Brain pericyte (primary cell): ENCODE measurements around the gene COL12A1.

Experiments
- DNase-seq: peaks from one replicate; pipeline ENCODE4 v3.0.0-alpha.2; 2012; ENCODE audit warnings: low read depth, low spot score

The COL12A1 gene

DNA sequence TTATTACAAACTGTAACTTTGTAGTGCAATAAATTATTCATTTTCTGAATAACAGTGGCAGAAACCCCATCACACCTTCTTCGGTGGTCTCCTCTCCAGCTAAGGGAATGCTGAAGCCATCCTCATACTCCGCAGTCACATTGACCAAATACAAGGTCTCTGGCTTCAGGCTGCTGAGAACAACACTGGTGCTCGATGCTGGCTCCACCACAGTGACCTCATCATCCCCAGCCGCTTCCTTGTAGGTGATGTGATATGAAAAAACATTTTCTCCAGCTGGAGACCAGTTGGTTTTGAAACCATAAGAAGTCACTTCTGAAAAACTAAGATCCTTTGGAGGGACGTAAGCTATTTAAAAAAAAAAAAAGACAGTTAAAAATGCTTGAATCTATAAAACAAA, 25.0 kb downstream of the COL12A1 start:
- DNase-seq: no peak

DNA sequence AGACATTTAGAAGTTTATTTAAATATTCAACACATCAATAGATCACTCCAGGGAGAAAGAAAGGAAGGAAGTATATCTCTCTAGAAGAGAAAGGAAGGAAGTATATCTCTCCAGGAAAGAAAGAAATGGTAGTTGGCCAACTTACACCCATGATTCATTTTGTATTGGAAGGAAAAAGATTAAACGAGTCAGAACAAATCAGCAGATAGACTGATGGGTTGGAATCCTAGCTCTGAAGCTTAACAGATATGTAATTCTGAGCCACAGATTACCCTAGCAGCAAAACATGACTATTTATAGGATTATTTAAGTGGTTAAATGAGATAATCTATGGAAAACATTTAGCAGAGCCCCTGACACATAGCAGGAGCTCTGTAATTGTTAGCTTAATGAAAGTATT, 27.1 kb downstream of the COL12A1 start:
- no peak for DNase-seq

DNA sequence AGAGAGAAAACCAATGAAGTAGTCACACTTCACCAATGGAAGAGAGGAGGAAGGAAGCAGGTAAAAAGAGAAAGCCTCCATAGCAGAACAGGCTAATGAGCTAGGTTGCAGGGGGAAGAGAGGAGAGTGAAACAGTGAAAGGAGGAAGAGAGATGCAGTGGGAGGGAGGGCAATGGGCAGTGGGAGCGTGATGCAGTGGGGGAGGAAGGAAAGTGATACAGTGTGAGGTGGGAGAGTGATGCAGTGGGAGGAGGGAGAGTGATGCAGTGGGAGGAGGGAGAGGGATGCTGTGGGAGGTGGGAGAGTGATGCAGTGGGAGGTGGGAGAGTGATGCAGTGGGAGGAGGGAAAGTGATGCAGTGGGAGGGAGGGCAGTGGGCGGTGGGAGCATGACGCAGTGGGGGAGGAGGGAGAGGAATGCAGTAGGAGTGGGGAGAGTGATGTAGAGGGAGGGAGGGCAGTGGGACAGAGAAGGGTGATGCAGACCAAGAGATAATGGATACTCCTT, 29.7 kb downstream of the COL12A1 start:
- no peak for DNase-seq

- no peak for DNase-seq
Observed at GRCh38 chr6:75171986-75172385, 33.9 kb downstream of the COL12A1 start.

GRCh38 chr6:75171567-75171966, 34.3 kb downstream of the COL12A1 start:
- no peak for DNase-seq

DNA sequence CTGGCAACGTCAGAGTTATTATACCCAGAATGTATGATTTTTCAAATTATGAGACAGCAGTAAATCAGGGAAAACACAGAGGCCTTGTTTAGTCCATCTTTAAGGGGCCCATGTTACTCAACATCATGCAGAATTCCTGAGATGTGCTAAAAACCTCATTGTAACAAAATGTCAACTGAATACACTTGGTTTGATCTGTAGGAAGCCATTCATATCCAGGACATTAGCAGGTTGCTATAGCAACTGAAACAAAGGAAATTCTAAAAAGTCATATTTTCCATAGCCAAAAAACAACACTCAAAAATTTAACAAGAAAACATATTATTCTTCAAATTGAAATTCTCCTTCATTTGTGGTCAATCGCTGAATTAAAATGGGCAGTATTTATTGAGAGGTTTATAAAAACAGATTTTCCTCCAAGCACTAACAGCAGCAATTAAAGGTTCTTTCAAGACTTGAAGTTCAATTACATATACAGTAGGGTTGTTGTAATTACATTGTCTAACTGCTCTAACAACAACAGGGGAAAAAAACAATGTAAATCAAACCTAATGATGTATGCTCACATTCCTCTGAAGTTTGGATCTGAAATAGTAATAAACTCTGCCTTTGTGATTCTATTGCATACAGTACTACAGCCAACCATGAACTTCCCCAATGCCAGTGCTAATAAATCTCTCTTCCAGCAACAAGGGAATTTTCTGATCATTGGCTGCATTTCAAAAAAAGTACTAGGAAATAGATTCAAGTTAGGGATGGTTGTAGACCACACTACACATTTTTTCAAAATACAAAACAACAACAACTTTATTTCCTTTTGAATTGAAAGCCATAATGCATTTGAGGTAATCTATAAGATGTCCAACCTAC, 34.9 kb downstream of the COL12A1 start:
- DNase-seq: no peak

GRCh38 chr6:75169689-75170586, 35.9 kb downstream of the COL12A1 start:
- no peak for DNase-seq

DNA sequence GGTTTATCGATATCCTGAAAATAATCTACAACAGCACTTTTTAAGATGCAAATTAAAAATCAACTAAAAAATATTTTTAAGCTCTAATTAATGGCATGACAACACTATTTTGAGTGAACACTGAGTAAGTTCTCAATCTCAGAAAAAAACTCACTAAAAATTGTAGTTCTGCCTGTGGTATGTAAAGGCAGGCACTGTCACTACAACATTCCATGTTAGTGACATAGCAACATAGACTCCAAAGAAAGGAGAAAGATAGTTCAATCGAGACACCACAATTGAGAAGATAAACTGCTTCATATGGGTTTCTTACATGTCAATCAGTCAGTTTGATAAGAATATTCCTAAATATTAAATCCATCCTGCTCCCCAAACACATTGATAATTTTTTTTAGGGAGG, 38.0 kb downstream of the COL12A1 start:
- DNase-seq: no peak

DNA sequence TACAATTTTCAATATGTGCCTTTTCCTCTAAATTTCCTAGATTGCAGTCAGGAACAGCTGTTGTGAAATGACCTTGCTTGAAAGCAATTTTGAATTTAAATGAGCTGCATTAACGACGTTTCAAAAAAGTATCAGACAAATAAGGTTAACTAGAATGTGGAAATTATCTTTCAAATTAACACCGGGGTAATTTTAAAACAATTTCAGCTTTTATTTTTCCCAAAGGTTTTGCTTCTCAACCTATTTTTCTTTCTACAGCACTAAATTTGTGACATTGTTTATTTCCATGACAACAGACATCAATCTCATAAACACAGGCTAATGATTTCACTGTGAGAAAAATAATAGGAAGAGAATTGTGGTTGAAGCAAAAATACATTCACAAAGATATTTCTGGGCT, 38.5 kb downstream of the COL12A1 start:
- DNase-seq: no peak

- DNase-seq: no peak
Observed at GRCh38 chr6:75166773-75167172, 39.1 kb downstream of the COL12A1 start.

GRCh38 chr6:75166236-75166635, 39.6 kb downstream of the COL12A1 start:
- no peak for DNase-seq

GRCh38 chr6:75158176-75158575, 47.7 kb downstream of the COL12A1 start:
- no peak for DNase-seq

GRCh38 chr6:75157336-75157735, 48.5 kb downstream of the COL12A1 start:
- no peak for DNase-seq

GRCh38 chr6:75156186-75156878, 49.5 kb downstream of the COL12A1 start:
- DNase-seq: no peak

DNA sequence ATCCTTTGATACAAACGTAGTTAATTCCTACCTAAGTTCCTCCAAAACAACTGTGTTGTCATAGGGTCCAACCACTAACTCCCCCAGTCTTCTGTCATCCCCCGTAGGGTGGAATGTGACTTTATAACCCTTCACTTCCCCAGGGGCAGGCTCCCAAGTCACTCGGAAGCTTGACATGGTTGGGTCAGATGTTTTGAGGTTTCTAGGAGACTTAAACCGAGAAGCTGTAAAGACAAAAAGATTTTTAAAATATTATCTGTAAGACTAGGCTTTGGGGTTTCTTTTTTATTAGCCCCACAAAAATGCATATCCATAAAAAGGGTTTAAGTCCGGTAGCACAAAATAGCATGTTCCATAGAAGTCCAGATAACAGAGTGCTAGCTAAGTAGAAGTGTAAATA, 50.2 kb downstream of the COL12A1 start:
- no peak for DNase-seq

- no peak for DNase-seq
Observed at GRCh38 chr6:75154973-75155372, 50.9 kb downstream of the COL12A1 start.

GRCh38 chr6:75150685-75151412, 55.0 kb downstream of the COL12A1 start:
- DNase-seq: no peak

DNA sequence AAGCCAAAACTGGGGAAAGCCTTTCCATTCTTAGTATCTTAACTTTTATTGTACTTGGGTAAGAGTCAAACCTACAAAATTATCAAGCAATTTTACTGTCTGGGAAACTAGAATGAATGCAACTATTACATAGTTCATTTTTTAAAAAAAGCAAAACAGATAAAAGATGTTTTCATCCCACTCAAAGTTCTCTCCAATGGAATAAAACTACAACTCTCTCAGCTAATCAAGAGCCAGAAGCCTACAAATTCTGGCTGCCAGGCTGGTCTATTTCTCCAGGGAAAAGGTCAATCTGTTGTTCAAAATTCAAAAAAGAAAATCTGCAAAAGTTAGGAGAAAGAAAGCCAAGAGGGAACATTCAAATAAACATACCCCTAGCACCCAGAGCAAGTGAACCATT, 56.2 kb downstream of the COL12A1 start:
- no peak for DNase-seq

- no peak for DNase-seq
Observed at GRCh38 chr6:75149240-75149639, 56.6 kb downstream of the COL12A1 start.

DNA sequence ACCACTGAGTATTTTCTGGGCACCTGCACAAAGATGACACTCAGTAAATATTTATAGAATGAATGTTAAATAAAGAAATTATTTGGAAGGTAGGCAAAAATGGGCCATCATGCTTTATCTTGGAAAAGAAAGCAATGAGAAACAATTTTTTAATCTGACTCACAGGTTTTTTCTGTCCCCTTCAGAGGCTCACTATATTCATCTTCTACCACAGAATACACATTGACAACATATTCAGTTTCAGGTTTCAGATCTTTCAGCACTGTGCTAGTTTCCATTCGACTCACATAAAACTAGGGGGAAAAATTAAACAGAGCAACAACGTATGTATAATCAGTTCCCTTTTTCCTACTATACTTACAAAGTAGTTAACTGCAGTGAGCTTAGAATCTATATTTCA, 58.3 kb downstream of the COL12A1 start:
- no peak for DNase-seq

GRCh38 chr6:75145976-75146375, 59.9 kb downstream of the COL12A1 start:
- DNase-seq: no peak
